Mesenchymal stem cell (in vitro differentiated cells and primary cell): ENCODE results near the gene CHKA.

Source experiments
- DNase-seq: peaks from one replicate; pipeline ENCODE4 v3.0.0-alpha.2; 2013
- H2AFZ ChIP-seq: one replicate; pipeline ENCODE4 v1.6.1; 2013; ENCODE audit warnings: low read depth, mild to moderate bottlenecking, control low read depth, inconsistent platforms, low read length, moderate library complexity
- H2AK5ac ChIP-seq: 2 replicates; pipeline ENCODE4 v1.6.1; 2013; ENCODE audit warnings: low read length, moderate library complexity, mild to moderate bottlenecking, inconsistent platforms; ENCODE audit not compliant: severe bottlenecking
- H2BK120ac ChIP-seq: one replicate; pipeline ENCODE4 v1.6.1; 2013; ENCODE audit warnings: low read depth, mild to moderate bottlenecking, inconsistent platforms, low read length, moderate library complexity
- H2BK12ac ChIP-seq, 2 experiments: one replicate each; pipeline ENCODE4 v1.6.1; 2013; ENCODE audit warnings: inconsistent platforms in 2 of 2, low read length in 2 of 2, mild to moderate bottlenecking in 2 of 2, moderate library complexity in 2 of 2, control low read depth in 1 of 2
- H2BK15ac ChIP-seq: one replicate; pipeline ENCODE4 v1.6.1; 2013; ENCODE audit warnings: mild to moderate bottlenecking, low read depth, inconsistent platforms; ENCODE audit not compliant: poor library complexity, severe bottlenecking
- H2BK5ac ChIP-seq: 2 replicates; pipeline ENCODE4 v1.6.1; 2013; ENCODE audit warnings: low read depth, mild to moderate bottlenecking, low read length, control low read depth, inconsistent platforms; ENCODE audit not compliant: poor library complexity, severe bottlenecking
- H3K14ac ChIP-seq, 2 experiments: one replicate each; pipeline ENCODE4 v1.6.1; 2013; ENCODE audit warnings: inconsistent platforms in 2 of 2, low read length in 2 of 2, control low read depth in 1 of 2, mild to moderate bottlenecking in 1 of 2, moderate library complexity in 1 of 2
- H3K18ac ChIP-seq, 2 experiments: one replicate each; pipeline ENCODE4 v1.6.1; 2013; ENCODE audit warnings: inconsistent platforms in 2 of 2, low read length in 2 of 2, control low read depth in 1 of 2, low read depth in 1 of 2, mild to moderate bottlenecking in 1 of 2
- H3K23ac ChIP-seq, 2 experiments: one replicate each; pipeline ENCODE4 v1.6.1; 2013; ENCODE audit warnings: inconsistent platforms in 2 of 2, low read length in 2 of 2, mild to moderate bottlenecking in 2 of 2, moderate library complexity in 2 of 2, control low read depth in 1 of 2
- H3K27ac ChIP-seq: 2 replicates; pipeline ENCODE4 v1.5.1; 2013; ENCODE audit warnings: mild to moderate bottlenecking, moderate library complexity, low read length, control low read depth, inconsistent platforms; ENCODE audit not compliant: poor library complexity, severe bottlenecking
- H3K27me3 ChIP-seq, 2 experiments: 2 replicates each; pipeline versions ENCODE4 v1.6.1 to v1.7.0; 2013; ENCODE audit warnings: low read length in 2 of 2, mild to moderate bottlenecking in 2 of 2, moderate library complexity in 2 of 2, control low read depth in 1 of 2, inconsistent platforms in 1 of 2; ENCODE audit not compliant: control insufficient read depth in 1 of 2, insufficient read depth in 1 of 2
- H3K36me3 ChIP-seq, 2 experiments: 2 replicates each; pipeline versions ENCODE4 v1.6.1 to v1.7.0; 2013; ENCODE audit warnings: low read length in 2 of 2, control low read depth in 1 of 2, inconsistent platforms in 1 of 2, low read depth in 1 of 2, mild to moderate bottlenecking in 1 of 2; ENCODE audit not compliant: insufficient read depth in 2 of 2, control insufficient read depth in 1 of 2
- H3K4ac ChIP-seq, 2 experiments: one replicate each; pipeline ENCODE4 v1.6.1; 2013; ENCODE audit warnings: inconsistent platforms in 2 of 2, low read length in 2 of 2, mild to moderate bottlenecking in 2 of 2, moderate library complexity in 2 of 2, control low read depth in 1 of 2, low read depth in 1 of 2
- H3K4me1 ChIP-seq: 2 replicates; pipeline ENCODE4 v1.6.1; 2013; ENCODE audit warnings: low read depth, low read length, control low read depth; ENCODE audit not compliant: control insufficient read depth, insufficient read depth
- H3K4me2 ChIP-seq: 2 replicates; pipeline ENCODE4 v1.6.1; 2013; ENCODE audit warnings: low read length, mild to moderate bottlenecking, inconsistent platforms; ENCODE audit not compliant: poor library complexity, severe bottlenecking
- H3K4me3 ChIP-seq, 2 experiments: 2 replicates each; pipeline versions ENCODE4 v1.5.1 to v1.7.0; 2013; ENCODE audit warnings: low read length in 2 of 2, mild to moderate bottlenecking in 2 of 2, control low read depth in 1 of 2, low read depth in 1 of 2; ENCODE audit not compliant: insufficient read depth in 1 of 2
- H3K79me1 ChIP-seq: replicated peaks from 2 replicates; pipeline ENCODE4 v1.6.1; 2013; ENCODE audit warnings: mild to moderate bottlenecking, control low read depth, low read length, inconsistent platforms; ENCODE audit not compliant: poor library complexity, severe bottlenecking
- H3K9ac ChIP-seq: 2 replicates; pipeline ENCODE4 v1.7.0; 2013; ENCODE audit warnings: mild to moderate bottlenecking, low read length, moderate library complexity
- H3K9me3 ChIP-seq: 2 replicates; pipeline ENCODE4 v1.7.0; 2013; ENCODE audit warnings: mild to moderate bottlenecking, low read length; ENCODE audit not compliant: control insufficient read depth
- H4K8ac ChIP-seq: one replicate; pipeline ENCODE4 v1.6.1; 2013; ENCODE audit warnings: inconsistent platforms, mild to moderate bottlenecking, low read length, moderate library complexity
- H4K91ac ChIP-seq: one replicate; pipeline ENCODE4 v1.6.1; 2013; ENCODE audit warnings: mild to moderate bottlenecking, low read length, inconsistent platforms
- WGBS: methylation state at CpG from one replicate; pipeline ENCODE4 v1.1.7; 2013; ENCODE audit warnings: mixed read lengths; 5-methylcytosine and 5-hydroxymethylcytosine counted together

CHKA gene

DNA sequence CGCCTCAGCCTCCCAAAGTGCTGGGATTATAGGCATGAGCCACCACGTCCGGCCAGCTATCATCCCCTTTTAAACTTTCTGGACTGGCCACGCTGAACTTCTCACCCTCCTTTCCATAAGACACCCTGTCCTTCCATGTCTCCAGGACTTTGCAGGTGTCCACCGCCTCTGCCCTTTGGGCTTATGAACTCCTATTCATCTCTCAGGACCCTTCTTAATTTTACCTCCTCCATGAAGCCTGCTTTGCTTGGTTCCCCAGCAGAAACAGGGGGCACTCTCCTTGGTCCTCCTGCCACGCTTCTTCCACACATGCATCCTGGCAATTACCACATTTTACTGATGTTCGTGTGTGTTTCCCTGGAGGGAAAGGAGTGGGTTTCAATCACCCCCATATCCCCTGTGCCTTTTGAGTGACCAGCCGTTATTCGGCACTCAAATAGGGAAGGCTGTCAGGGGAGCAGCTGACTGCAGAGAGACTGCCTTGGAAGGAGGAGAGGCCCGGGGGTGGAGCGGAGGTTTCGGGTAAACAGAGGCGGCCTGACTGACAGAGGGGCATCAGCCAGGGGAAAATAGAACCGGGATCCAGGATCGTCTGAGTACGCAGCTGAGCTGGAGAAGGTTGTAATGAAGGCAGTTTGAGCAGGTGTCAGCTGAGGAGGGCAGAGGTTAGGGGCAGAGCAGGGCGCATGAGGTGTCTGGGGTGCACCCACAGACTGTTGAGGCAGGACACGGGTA, 27.1 kb upstream of the CHKA start:
- H3K79me1 ChIP-seq, result no peaks in the 10 kb centered on the region
- H2AK5ac ChIP-seq, result no peak overlapping the region
- H3K36me3 ChIP-seq, result no peaks in the 10 kb centered on the region
- peaks cover 18% of the 10 kb centered on the region for H3K4me1 ChIP-seq
- no peak overlapping the region for H4K8ac ChIP-seq
- DNase-seq, result no peak
- H3K27ac ChIP-seq, result no peak overlapping the region
- peaks cover 0 to 22% of the 10 kb centered on the region in 2 experiments for H3K27me3 ChIP-seq
- H2BK12ac ChIP-seq, result no peak overlapping the region
- no peak overlapping the region for H3K4ac ChIP-seq
- 92% methylated on average over 17 of the region's 18 CpGs for WGBS
- no peak overlapping the region for H2BK120ac ChIP-seq
- H3K9ac ChIP-seq, result no peak overlapping the region
- H2BK15ac ChIP-seq, result no peak overlapping the region
- no peak overlapping the region for H3K23ac ChIP-seq
- H4K91ac ChIP-seq, result no peak overlapping the region
- H3K4me3 ChIP-seq, result no peak overlapping the region
- H3K14ac ChIP-seq, result no peak overlapping the region
- H2BK5ac ChIP-seq, result no peak overlapping the region
- H2AFZ ChIP-seq, result no peak overlapping the region
- no peak overlapping the region for H3K4me2 ChIP-seq
- H3K18ac ChIP-seq, result no peak overlapping the region
- H3K9me3 ChIP-seq, result no peaks in the 10 kb centered on the region

DNA sequence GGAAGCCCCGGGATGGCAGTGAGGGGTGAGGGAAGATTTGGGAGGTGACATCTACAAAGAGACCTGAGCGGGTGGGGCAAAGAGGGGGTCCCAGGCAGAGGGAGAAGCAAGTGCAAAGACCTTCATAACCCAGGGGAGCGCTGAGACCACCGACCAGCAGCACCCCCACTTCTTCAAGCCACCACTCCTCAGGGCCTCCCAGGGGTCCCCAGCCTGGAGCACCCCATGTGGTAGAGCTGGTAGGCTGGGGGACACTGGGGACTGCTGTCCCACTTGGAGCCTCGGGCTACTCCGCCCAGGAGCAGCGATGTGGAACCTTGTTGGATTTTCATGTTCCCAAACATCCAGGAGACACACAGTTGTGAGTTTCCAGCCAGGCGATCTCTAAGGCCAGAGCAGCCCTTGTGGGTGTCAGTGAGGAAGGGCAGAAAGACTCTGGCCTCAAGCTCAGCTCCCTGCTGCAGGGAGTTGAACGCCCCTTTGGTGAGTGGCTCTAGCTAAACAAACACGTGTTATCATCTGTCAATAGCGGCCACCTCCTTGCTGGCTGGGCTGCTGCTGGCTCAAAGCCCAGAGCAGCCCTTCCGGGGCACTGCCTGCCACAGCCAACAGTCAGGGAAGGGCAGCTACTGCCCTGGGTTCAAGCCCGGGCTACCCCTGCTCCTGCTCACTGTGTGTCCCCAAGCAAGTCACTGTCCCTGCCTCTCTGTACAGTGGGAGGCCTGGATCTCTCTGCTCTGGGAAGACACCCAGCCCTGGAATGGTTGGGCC, 25.7 kb upstream of the CHKA start:
- H3K14ac ChIP-seq, result no peak overlapping the region
- H4K8ac ChIP-seq, result peak overlapping the region; percentile 38

DNA sequence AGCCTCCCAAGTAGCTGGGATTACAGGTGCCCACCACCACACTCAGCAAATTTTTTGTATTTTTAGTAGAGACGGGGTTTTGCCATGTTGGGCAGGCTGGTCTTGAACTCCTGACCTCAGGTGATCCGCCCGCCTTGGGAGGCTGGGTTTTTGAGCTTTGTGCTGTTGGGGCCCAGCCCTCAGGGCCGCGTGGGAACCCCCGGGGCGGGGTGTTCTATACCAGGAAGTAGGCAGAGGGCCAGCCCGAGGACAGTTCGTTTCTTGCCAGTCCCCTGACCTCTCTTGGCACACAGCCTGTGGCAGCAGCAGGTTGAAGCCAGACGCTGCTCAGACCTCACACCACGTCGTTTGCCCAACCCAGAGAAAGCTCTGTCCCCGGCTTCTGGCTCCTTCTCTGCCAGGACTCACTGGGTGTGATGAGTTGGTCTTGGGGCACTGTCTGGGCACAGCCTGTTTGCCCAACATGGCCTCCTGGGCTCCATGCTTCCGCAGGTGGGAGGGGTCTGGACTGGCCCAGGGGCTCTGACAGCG, 24.9 kb upstream of the CHKA start:
- no peak overlapping the region for H3K4me2 ChIP-seq
- no peak overlapping the region for H3K4ac ChIP-seq
- DNase-seq, result no peak
- H3K18ac ChIP-seq, result no peak overlapping the region
- H2BK5ac ChIP-seq, result no peak overlapping the region
- no peak overlapping the region for H2AFZ ChIP-seq
- H4K91ac ChIP-seq, result no peak overlapping the region
- no peak overlapping the region for H3K9ac ChIP-seq
- no peak overlapping the region for H3K27ac ChIP-seq
- H3K27me3 ChIP-seq, result peaks cover 0 to 13% of the 10 kb centered on the region in 2 experiments
- H3K14ac ChIP-seq, result no peak overlapping the region
- H2BK120ac ChIP-seq, result no peak overlapping the region
- H3K4me3 ChIP-seq, result no peak overlapping the region
- H4K8ac ChIP-seq, result no peak overlapping the region
- H3K36me3 ChIP-seq, result no peaks in the 10 kb centered on the region
- no peak overlapping the region for H2BK12ac ChIP-seq
- no peaks in the 10 kb centered on the region for H3K9me3 ChIP-seq
- peak overlapping the region; percentile 55 for H2AK5ac ChIP-seq
- no peaks in the 10 kb centered on the region for H3K79me1 ChIP-seq
- peaks cover 24% of the 10 kb centered on the region for H3K4me1 ChIP-seq
- H2BK15ac ChIP-seq, result no peak overlapping the region
- WGBS, result 93% methylated on average over 15 of the region's 15 CpGs
- no peak overlapping the region for H3K23ac ChIP-seq

More for the DNA sequence above, 25.7 kb upstream of the CHKA start:
- WGBS, result 63% methylated on average over 10 of the region's 13 CpGs
- peaks cover 0 to 19% of the 10 kb centered on the region in 2 experiments for H3K27me3 ChIP-seq
- no peak overlapping the region for H2BK120ac ChIP-seq
- no peak overlapping the region for H2BK5ac ChIP-seq
- no peaks in the 10 kb centered on the region for H3K79me1 ChIP-seq
- H4K91ac ChIP-seq, result no peak overlapping the region
- H2AFZ ChIP-seq, result no peak overlapping the region
- H3K4ac ChIP-seq, result no peak overlapping the region
- H3K18ac ChIP-seq, result no peak overlapping the region
- H2AK5ac ChIP-seq, result no peak overlapping the region
- no peak overlapping the region for H3K27ac ChIP-seq
- H3K23ac ChIP-seq, result no peak overlapping the region
- no peak overlapping the region for H3K4me3 ChIP-seq
- no peaks in the 10 kb centered on the region for H3K36me3 ChIP-seq
- H3K4me2 ChIP-seq, result no peak overlapping the region
- no peak overlapping the region for H3K9ac ChIP-seq
- no peaks in the 10 kb centered on the region for H3K9me3 ChIP-seq
- no peak overlapping the region for H2BK12ac ChIP-seq
- DNase-seq, result peak; percentile 18
- H2BK15ac ChIP-seq, result no peak overlapping the region
- H3K4me1 ChIP-seq, result peaks cover 24% of the 10 kb centered on the region
